Stimulated activated CD8-positive, alpha-beta memory T cell treated with anti-CD3 and anti-CD28 coated beads, Interleukin-2, amount 100 ng/mL, for 1 hour (primary cell): ENCODE data around the gene ARHGAP27.
"Not testable (repeated sequence)": the region's sequence is repeated elsewhere in the genome, so short reads cannot be mapped to it uniquely, and the experiment has no call there.

Experiments
- DNase-seq, 2 donors: peaks; one replicate each; pipeline ENCODE4 v3.0.0-alpha.2; 2020; ENCODE audit warnings: low read depth in 2 of 2

Gene ARHGAP27

GRCh38 chr17:45432405-45433158, at the start of gene ARHGAP27:
ARHGAP27 (minus strand) TSS chr17:45432870; CDS start chr17:45430279, 2,591 bp downstream.
- DNase-seq, result no peak

GRCh38 chr17:45482317-45482716, 49.6 kb upstream of the ARHGAP27 start:
- DNase-seq, result not testable (repeated sequence)

- DNase-seq, result not testable (repeated sequence)
Observed at GRCh38 chr17:45475436-45475835, 42.8 kb upstream of the ARHGAP27 start.

- not testable (repeated sequence) for DNase-seq
Observed at GRCh38 chr17:45472249-45472648, 39.6 kb upstream of the ARHGAP27 start.

GRCh38 chr17:45469204-45469563, 36.5 kb upstream of the ARHGAP27 start:
- DNase-seq, result not testable (repeated sequence)

GRCh38 chr17:45468293-45469203, 35.9 kb upstream of the ARHGAP27 start:
- DNase-seq, result not testable (repeated sequence)

- DNase-seq, result not testable (repeated sequence)
Observed at GRCh38 chr17:45461524-45462327, 29.1 kb upstream of the ARHGAP27 start.

- DNase-seq, result not testable (repeated sequence)
Observed at GRCh38 chr17:45460422-45460821, 27.8 kb upstream of the ARHGAP27 start.

GRCh38 chr17:45454341-45454740, 21.7 kb upstream of the ARHGAP27 start:
- not testable (repeated sequence) for DNase-seq

- DNase-seq, result not testable (repeated sequence)
Observed at GRCh38 chr17:45453731-45454130, 21.1 kb upstream of the ARHGAP27 start.

- not testable (repeated sequence) for DNase-seq
Observed at GRCh38 chr17:45453225-45453534, 20.5 kb upstream of the ARHGAP27 start.

- DNase-seq, result not testable (repeated sequence)
Observed at GRCh38 chr17:45452329-45453224, 19.9 kb upstream of the ARHGAP27 start.

GRCh38 chr17:45451660-45452059, 19.0 kb upstream of the ARHGAP27 start:
- not testable (repeated sequence) for DNase-seq

GRCh38 chr17:45451131-45451530, 18.5 kb upstream of the ARHGAP27 start:
- DNase-seq, result no peak

- DNase-seq, result not testable (repeated sequence)
Observed at GRCh38 chr17:45449708-45450329, 17.1 kb upstream of the ARHGAP27 start.

- not testable (repeated sequence) for DNase-seq
Observed at GRCh38 chr17:45449260-45449659, 16.6 kb upstream of the ARHGAP27 start.

- DNase-seq, result not testable (repeated sequence)
Observed at GRCh38 chr17:45448483-45448882, 15.8 kb upstream of the ARHGAP27 start.

- DNase-seq, result not testable (repeated sequence)
Observed at GRCh38 chr17:45448066-45448465, 15.4 kb upstream of the ARHGAP27 start.

GRCh38 chr17:45447650-45448049, 15.0 kb upstream of the ARHGAP27 start:
- not testable (repeated sequence) for DNase-seq
